ENCODE results near the gene STARD10. TPM values are rescaled to one million over a fixed set of nuclear protein-coding genes. Genes with fewer than 3 reads are reported as not detected.

The STARD10 gene
- total and polyA plus RNA-seq, 9 of the 15 experiments (the other 6 are each of a cell fraction or from before 2014, with no cell fraction given), result 0.15 to 52.9 (median 32.3) TPM

- TF ChIP-seq, protein P1, sequence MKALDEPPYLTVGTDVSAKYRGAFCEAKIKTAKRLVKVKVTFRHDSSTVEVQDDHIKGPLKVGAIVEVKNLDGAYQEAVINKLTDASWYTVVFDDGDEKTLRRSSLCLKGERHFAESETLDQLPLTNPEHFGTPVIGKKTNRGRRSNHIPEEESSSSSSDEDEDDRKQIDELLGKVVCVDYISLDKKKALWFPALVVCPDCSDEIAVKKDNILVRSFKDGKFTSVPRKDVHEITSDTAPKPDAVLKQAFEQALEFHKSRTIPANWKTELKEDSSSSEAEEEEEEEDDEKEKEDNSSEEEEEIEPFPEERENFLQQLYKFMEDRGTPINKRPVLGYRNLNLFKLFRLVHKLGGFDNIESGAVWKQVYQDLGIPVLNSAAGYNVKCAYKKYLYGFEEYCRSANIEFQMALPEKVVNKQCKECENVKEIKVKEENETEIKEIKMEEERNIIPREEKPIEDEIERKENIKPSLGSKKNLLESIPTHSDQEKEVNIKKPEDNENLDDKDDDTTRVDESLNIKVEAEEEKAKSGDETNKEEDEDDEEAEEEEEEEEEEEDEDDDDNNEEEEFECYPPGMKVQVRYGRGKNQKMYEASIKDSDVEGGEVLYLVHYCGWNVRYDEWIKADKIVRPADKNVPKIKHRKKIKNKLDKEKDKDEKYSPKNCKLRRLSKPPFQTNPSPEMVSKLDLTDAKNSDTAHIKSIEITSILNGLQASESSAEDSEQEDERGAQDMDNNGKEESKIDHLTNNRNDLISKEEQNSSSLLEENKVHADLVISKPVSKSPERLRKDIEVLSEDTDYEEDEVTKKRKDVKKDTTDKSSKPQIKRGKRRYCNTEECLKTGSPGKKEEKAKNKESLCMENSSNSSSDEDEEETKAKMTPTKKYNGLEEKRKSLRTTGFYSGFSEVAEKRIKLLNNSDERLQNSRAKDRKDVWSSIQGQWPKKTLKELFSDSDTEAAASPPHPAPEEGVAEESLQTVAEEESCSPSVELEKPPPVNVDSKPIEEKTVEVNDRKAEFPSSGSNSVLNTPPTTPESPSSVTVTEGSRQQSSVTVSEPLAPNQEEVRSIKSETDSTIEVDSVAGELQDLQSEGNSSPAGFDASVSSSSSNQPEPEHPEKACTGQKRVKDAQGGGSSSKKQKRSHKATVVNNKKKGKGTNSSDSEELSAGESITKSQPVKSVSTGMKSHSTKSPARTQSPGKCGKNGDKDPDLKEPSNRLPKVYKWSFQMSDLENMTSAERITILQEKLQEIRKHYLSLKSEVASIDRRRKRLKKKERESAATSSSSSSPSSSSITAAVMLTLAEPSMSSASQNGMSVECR (CRISPR knock-in tag; IDR thresholded peaks at IDR 0.05), result peak; percentile 89
- no peak for TF ChIP-seq SRSF9 (IDR thresholded peaks at IDR 0.05; ENCODE audit: borderline replicate concordance, low read depth, low read length)
- TF ChIP-seq KDM5B (IDR thresholded peaks at IDR 0.05; ENCODE audit: insufficient replicate concordance, low read depth, low read length), result peak; percentile 86
- peak; percentile 96 for TF ChIP-seq E2F3 (CRISPR knock-in tag; IDR thresholded peaks at IDR 0.05)
- no peak for TF ChIP-seq ZNF311 (CRISPR knock-in tag; IDR thresholded peaks at IDR 0.05)
- peak; percentile 78 for TF ChIP-seq CCNT2 (IDR thresholded peaks at IDR 0.05; ENCODE audit: borderline replicate concordance, extremely low read depth, insufficient read length, low read depth, low read length)
- TF ChIP-seq, protein P2, sequence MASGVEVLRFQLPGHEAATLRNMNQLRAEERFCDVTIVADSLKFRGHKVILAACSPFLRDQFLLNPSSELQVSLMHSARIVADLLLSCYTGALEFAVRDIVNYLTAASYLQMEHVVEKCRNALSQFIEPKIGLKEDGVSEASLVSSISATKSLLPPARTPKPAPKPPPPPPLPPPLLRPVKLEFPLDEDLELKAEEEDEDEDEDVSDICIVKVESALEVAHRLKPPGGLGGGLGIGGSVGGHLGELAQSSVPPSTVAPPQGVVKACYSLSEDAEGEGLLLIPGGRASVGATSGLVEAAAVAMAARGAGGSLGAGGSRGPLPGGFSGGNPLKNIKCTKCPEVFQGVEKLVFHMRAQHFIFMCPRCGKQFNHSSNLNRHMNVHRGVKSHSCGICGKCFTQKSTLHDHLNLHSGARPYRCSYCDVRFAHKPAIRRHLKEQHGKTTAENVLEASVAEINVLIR (CRISPR knock-in tag; IDR thresholded peaks at IDR 0.05), result peak; percentile 81
- TF ChIP-seq ZNF766 (CRISPR knock-in tag; conservative IDR thresholded peaks at IDR 0.05), result no peak
- TF ChIP-seq CUX1 (CRISPR knock-in tag; IDR thresholded peaks at IDR 0.05), result no peak
- TF ChIP-seq CREM (IDR thresholded peaks at IDR 0.05; ENCODE audit: low read depth), result peak; percentile 80
- peak; percentile 90 for TF ChIP-seq HNRNPLL (IDR thresholded peaks at IDR 0.05; ENCODE audit: low read depth, low read length, poor library complexity, severe bottlenecking)
- peak; percentile 85 for TF ChIP-seq POLR2G (IDR thresholded peaks at IDR 0.05; ENCODE audit: low read depth, low read length)
- TF ChIP-seq E2F1 (CRISPR knock-in tag; IDR thresholded peaks at IDR 0.05), result no peak; the same call in 1 of the 2 replicates
These were observed 20.7 kb upstream of the STARD10 start, which contains the start of gene ATG16L2 (continued) for GRCh38 chr11:72814286-72815109.

All from K562 (cell line).